HEK293 (cell line): Measurements from ENCODE around the gene PSEN1.

ENCODE experiments used
- CTCF ChIA-PET: fragments of 350-600 bp; formaldehyde crosslinking; extraction: SDS; loops from one replicate; lab custom pipeline; 2021; ENCODE audit warnings: antibody characterized with exemption; lab: Yijun Ruan, JAX
- POLR2A ChIA-PET: fragments of 300-600 bp; formaldehyde crosslinking; extraction: SDS; loops from one replicate; lab custom pipeline; 2020; ENCODE audit warnings: antibody characterized with exemption, inconsistent platforms; lab: Yijun Ruan, JAX
- H3K27ac ChIP-seq: fragments of 200-500 bp; sonication (Bioruptor generic); 2 replicates; pipeline ENCODE4 v1.5.1; 2014; ENCODE audit warnings: low read depth, low read length, control low read depth, inconsistent platforms; ENCODE audit errors: extremely low read depth
- H3K36me3 ChIP-seq, 2 experiments: fragments of 200-500 bp in 1 of 2; sonication (Bioruptor generic) in 1 of 2; 1 replicate in 1 of 2; 2 replicates in 1 of 2; pipeline ENCODE4 v1.5.1; 2014 to 2017; ENCODE audit warnings: inconsistent platforms in 2 of 2, low read length in 2 of 2; ENCODE audit not compliant: control insufficient read depth in 2 of 2, insufficient read depth in 1 of 2
- H3K4me1 ChIP-seq: fragments of 200-500 bp; sonication (Bioruptor generic); 2 replicates; pipeline ENCODE4 v1.5.1; 2014; ENCODE audit warnings: mild to moderate bottlenecking, low read length, inconsistent platforms; ENCODE audit not compliant: control insufficient read depth, insufficient read depth
- H3K4me3 ChIP-seq: 2 replicates; pipeline ENCODE4 v1.5.1; 2011; ENCODE audit warnings: low read depth, mild to moderate bottlenecking, control low read depth, low read length, moderate library complexity
- H3K9me3 ChIP-seq: fragments of 200-500 bp; sonication (Bioruptor generic); 2 replicates; pipeline ENCODE4 v1.5.1; 2014; ENCODE audit warnings: low read depth, low read length, inconsistent platforms; ENCODE audit not compliant: control insufficient read depth, insufficient read depth
- HOXA7 ChIP-seq: sonication (generic); formaldehyde crosslinking; IDR thresholded peaks from 2 replicates; pipeline ENCODE4 v1.8.1; 2022; ENCODE audit warnings: missing genetic modification reagents, borderline replicate concordance
- KLF16 ChIP-seq: fragments of 450-650 bp; formaldehyde crosslinking; IDR thresholded peaks from 2 replicates; pipeline ENCODE4 v1.5.1; 2017; ENCODE audit warnings: missing biosample characterization, missing genetic modification characterization
- SETDB1 ChIP-seq: IDR thresholded peaks from one replicate; pipeline ENCODE4 v1.6.1; 2017; ENCODE audit warnings: mild to moderate bottlenecking, low read length, moderate library complexity, mixed read lengths; ENCODE audit not compliant: insufficient read length
- ZFP69B ChIP-seq: fragments of 450-650 bp; formaldehyde crosslinking; IDR thresholded peaks from 2 replicates; pipeline ENCODE4 v1.5.1; 2016; ENCODE audit warnings: missing biosample characterization, missing genetic modification characterization
- ZNF140 ChIP-seq: fragments of 450-650 bp; formaldehyde crosslinking; IDR thresholded peaks from 2 replicates; pipeline ENCODE4 v1.5.1; 2016; ENCODE audit warnings: missing biosample characterization, missing genetic modification characterization
- ZNF19 ChIP-seq: fragments of 450-650 bp; formaldehyde crosslinking; IDR thresholded peaks from 2 replicates; pipeline ENCODE4; 2016; ENCODE audit warnings: missing biosample characterization, missing genetic modification characterization, low read depth
- ZNF350 ChIP-seq: fragments of 450-650 bp; formaldehyde crosslinking; IDR thresholded peaks from 2 replicates; pipeline ENCODE4 v1.5.0; 2017; ENCODE audit warnings: missing biosample characterization, mild to moderate bottlenecking, missing genetic modification characterization
- ZNF354C ChIP-seq: fragments of 450-650 bp; formaldehyde crosslinking; IDR thresholded peaks from 2 replicates; pipeline ENCODE4 v1.5.1; 2016; ENCODE audit warnings: missing biosample characterization, missing genetic modification characterization, low read depth, borderline replicate concordance
- ZNF37A ChIP-seq: fragments of 450-650 bp; IDR thresholded peaks from 2 replicates; pipeline ENCODE4 v1.5.1; 2018; ENCODE audit warnings: missing biosample characterization, missing genetic modification characterization
- ZNF473 ChIP-seq: fragments of 450-650 bp; formaldehyde crosslinking; IDR thresholded peaks from 2 replicates; pipeline ENCODE4 v1.5.1; 2017; ENCODE audit warnings: missing biosample characterization, missing genetic modification characterization
- ZNF560 ChIP-seq: fragments of 450-650 bp; formaldehyde crosslinking; IDR thresholded peaks from 2 replicates; pipeline ENCODE4 v1.5.1; 2017; ENCODE audit warnings: missing biosample characterization, missing genetic modification characterization, borderline replicate concordance
- ZNF571 ChIP-seq: fragments of 450-650 bp; formaldehyde crosslinking; IDR thresholded peaks from 2 replicates; pipeline ENCODE4 v1.5.0; 2017; ENCODE audit warnings: missing biosample characterization, missing genetic modification characterization
- ZNF747 ChIP-seq: fragments of 450-650 bp; formaldehyde crosslinking; IDR thresholded peaks from 2 replicates; pipeline ENCODE4 v1.5.1; 2016; ENCODE audit warnings: missing biosample characterization, missing genetic modification characterization
- ZNF768 ChIP-seq: fragments of 450-650 bp; formaldehyde crosslinking; IDR thresholded peaks from 2 replicates; pipeline ENCODE4 v1.5.1; 2018; ENCODE audit warnings: missing biosample characterization, mild to moderate bottlenecking, missing genetic modification characterization
- ZNF837 ChIP-seq: fragments of 450-650 bp; formaldehyde crosslinking; IDR thresholded peaks from 2 replicates; pipeline ENCODE4 v1.5.1; 2016; ENCODE audit warnings: missing biosample characterization, missing genetic modification characterization
- TF ChIP-seq, protein P1 (sequence below): fragments of 450-650 bp; formaldehyde crosslinking; IDR thresholded peaks from 2 replicates; pipeline ENCODE4 v1.5.1; 2016; ENCODE audit warnings: missing biosample characterization, missing genetic modification characterization
- TF ChIP-seq, protein P2 (sequence below): fragments of 450-650 bp; formaldehyde crosslinking; IDR thresholded peaks from 2 replicates; pipeline ENCODE4 v1.5.1; 2016; ENCODE audit warnings: missing biosample characterization, missing genetic modification characterization, borderline replicate concordance
- TF ChIP-seq, protein P3 (sequence below): fragments of 450-650 bp; formaldehyde crosslinking; IDR thresholded peaks from 2 replicates; pipeline ENCODE4 v1.5.1; 2017; ENCODE audit warnings: missing biosample characterization, missing genetic modification characterization

Gene PSEN1

DNA sequence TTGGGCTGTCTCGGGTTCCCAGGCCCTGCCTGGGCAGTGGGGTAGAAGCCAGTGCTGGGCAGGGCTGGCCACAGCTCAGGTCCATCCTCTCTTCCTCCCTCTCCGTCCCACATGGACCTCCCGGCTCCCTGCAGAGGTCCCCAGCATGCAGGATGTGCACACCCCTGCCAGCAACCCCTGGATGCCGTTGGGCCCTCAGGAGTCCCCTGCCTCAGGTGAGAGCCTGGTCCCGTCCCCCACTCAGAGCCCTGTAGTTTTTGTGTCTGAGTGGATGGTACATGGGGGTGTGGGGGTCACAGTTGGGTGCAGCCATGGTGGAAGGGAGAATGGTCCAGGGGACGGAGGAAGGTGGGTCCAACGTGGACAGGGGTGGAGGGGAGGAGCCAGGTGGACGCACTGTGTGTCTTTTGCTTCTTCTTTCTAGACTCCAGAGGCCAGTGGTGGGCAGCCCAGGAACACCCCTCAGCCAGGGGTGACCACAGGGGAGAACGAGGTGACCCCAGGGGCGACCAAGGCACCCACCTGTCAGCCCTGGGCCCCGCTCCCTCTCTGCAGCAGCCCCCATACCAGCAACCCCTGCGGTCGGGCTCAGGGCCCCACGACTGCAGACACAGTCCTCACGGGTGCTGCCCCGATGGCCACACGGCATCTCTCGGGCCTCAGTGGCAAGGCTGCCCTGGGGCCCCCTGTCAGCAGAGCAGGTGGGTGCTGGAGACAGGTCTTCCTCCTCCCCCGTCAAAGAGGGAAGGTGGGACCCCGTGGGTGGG is 122.7 kb downstream of the PSEN1 start:
- H3K4me3 ChIP-seq, result no peak overlapping the region
- POLR2A ChIA-PET, result no interaction called here
- TF ChIP-seq ZNF140 (tag by site-specific recombination) (no peak), ZNF560 (tag by site-specific recombination) (no peak), ZNF350 (tag by site-specific recombination) (no peak), ZNF571 (no peak), SETDB1 (no peak), ZNF473 (no peak), ZFP69B (tag by site-specific recombination) (no peak), KLF16 (tag by site-specific recombination) (no peak), ZNF19 (no peak), ZNF354C (tag by site-specific recombination) (no peak), HOXA7 (no peak), ZNF37A (tag by site-specific recombination) (no peak), ZNF837 (tag by site-specific recombination) (no peak)
- TF ChIP-seq, protein P1, sequence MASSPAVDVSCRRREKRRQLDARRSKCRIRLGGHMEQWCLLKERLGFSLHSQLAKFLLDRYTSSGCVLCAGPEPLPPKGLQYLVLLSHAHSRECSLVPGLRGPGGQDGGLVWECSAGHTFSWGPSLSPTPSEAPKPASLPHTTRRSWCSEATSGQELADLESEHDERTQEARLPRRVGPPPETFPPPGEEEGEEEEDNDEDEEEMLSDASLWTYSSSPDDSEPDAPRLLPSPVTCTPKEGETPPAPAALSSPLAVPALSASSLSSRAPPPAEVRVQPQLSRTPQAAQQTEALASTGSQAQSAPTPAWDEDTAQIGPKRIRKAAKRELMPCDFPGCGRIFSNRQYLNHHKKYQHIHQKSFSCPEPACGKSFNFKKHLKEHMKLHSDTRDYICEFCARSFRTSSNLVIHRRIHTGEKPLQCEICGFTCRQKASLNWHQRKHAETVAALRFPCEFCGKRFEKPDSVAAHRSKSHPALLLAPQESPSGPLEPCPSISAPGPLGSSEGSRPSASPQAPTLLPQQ (tag by site-specific recombination), result no peak
- TF ChIP-seq, protein P2, sequence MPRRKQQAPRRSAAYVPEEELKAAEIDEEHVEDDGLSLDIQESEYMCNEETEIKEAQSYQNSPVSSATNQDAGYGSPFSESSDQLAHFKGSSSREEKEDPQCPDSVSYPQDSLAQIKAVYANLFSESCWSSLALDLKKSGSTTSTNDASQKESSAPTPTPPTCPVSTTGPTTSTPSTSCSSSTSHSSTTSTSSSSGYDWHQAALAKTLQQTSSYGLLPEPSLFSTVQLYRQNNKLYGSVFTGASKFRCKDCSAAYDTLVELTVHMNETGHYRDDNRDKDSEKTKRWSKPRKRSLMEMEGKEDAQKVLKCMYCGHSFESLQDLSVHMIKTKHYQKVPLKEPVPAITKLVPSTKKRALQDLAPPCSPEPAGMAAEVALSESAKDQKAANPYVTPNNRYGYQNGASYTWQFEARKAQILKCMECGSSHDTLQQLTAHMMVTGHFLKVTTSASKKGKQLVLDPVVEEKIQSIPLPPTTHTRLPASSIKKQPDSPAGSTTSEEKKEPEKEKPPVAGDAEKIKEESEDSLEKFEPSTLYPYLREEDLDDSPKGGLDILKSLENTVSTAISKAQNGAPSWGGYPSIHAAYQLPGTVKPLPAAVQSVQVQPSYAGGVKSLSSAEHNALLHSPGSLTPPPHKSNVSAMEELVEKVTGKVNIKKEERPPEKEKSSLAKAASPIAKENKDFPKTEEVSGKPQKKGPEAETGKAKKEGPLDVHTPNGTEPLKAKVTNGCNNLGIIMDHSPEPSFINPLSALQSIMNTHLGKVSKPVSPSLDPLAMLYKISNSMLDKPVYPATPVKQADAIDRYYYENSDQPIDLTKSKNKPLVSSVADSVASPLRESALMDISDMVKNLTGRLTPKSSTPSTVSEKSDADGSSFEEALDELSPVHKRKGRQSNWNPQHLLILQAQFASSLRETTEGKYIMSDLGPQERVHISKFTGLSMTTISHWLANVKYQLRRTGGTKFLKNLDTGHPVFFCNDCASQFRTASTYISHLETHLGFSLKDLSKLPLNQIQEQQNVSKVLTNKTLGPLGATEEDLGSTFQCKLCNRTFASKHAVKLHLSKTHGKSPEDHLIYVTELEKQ (tag by site-specific recombination), result no peak
- TF ChIP-seq, protein P3, sequence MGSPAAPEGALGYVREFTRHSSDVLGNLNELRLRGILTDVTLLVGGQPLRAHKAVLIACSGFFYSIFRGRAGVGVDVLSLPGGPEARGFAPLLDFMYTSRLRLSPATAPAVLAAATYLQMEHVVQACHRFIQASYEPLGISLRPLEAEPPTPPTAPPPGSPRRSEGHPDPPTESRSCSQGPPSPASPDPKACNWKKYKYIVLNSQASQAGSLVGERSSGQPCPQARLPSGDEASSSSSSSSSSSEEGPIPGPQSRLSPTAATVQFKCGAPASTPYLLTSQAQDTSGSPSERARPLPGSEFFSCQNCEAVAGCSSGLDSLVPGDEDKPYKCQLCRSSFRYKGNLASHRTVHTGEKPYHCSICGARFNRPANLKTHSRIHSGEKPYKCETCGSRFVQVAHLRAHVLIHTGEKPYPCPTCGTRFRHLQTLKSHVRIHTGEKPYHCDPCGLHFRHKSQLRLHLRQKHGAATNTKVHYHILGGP (tag by site-specific recombination), result no peak

DNA sequence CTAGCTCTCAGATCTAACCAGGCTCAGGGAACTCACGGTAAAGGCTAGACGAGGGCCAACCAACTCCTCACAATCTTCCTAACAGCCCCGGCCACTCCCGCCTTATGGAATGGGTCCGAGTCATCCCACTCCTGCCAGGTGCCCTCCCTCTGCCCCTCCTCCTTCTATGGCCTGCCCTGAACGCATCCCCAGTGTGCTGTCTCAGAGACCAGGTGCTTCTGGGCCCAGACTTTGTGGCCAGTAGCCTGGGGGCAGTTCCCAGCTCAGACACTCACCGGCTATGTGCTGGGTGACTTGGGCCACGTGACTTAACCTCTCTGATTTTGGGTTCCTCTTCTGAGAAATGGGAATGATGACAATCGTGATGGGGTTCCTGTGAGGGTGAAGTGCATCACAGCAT is 123.5 kb downstream of the PSEN1 start:
- Histone ChIP-seq H3K27ac (no peak overlapping the region), H3K4me1 (no peaks in the 10 kb centered on the region), H3K9me3 (no peaks in the 10 kb centered on the region), H3K36me3 (no peaks in the 10 kb centered on the region; a peak in 1 of 3 replicates), H3K4me3 (no peak overlapping the region)
- POLR2A ChIA-PET, result no interaction called here
- TF ChIP-seq ZNF747 (tag by site-specific recombination), result no peak
- TF ChIP-seq ZNF768, result peak; percentile 58; the same call in 1 of the 2 replicates
- CTCF ChIA-PET, result no interaction called here

More for the DNA sequence above, 122.7 kb downstream of the PSEN1 start:
- CTCF ChIA-PET, result no interaction called here
- no peaks in the 10 kb centered on the region; a peak in 1 of 3 replicates for H3K36me3 ChIP-seq
- no peak overlapping the region for H3K27ac ChIP-seq
- H3K9me3 ChIP-seq, result no peaks in the 10 kb centered on the region
- no peaks in the 10 kb centered on the region for H3K4me1 ChIP-seq
